ENCODE results near the gene FTSJ1. TPM values are rescaled to one million over a fixed set of nuclear protein-coding genes. Genes with fewer than 3 reads are reported as not detected.
"Not testable (repeated sequence)": the region's sequence is repeated elsewhere in the genome, so short reads cannot be mapped to it uniquely, and the experiment has no call there.

The FTSJ1 gene
- 28.0 and 29.4 TPM in 2 replicates for total RNA-seq (2014; rRNA removed; shearing (Covaris generic))

GRCh38 chrX:48475774-48476577, at the start of gene FTSJ1:
FTSJ1 (plus strand) TSS chrX:48476199; CDS start chrX:48478048, 1,849 bp downstream.
- peak; percentile 82 to 84 for DNase-seq
- no peaks in the 10 kb centered on the region for H3K27me3 ChIP-seq
- H3K9me3 ChIP-seq (replicated peaks), result no peaks in the 10 kb centered on the region
- no peaks in the 10 kb centered on the region for H3K36me3 ChIP-seq
- peak within 1 kb of the TSS; percentile 69 for H3K4me3 ChIP-seq
- peak within 1 kb of the TSS; percentile 66 for H3K27ac ChIP-seq
- H3K4me1 ChIP-seq, result no peaks in the 10 kb centered on the region

GRCh38 chrX:48427027-48427716, 48.8 kb upstream of the FTSJ1 start:
- not testable (repeated sequence) for H3K4me3 ChIP-seq; H3K27me3 ChIP-seq; H3K4me1 ChIP-seq; H3K27ac ChIP-seq; H3K9me3 ChIP-seq (replicated peaks); DNase-seq; H3K36me3 ChIP-seq

- not testable (repeated sequence) for H3K4me3 ChIP-seq; H3K36me3 ChIP-seq; H3K27me3 ChIP-seq; H3K4me1 ChIP-seq; H3K27ac ChIP-seq; DNase-seq; H3K9me3 ChIP-seq (replicated peaks)
These were observed 46.4 kb upstream of the FTSJ1 start for GRCh38 chrX:48429606-48430005.

- not testable (repeated sequence) for DNase-seq; H3K27me3 ChIP-seq; H3K4me1 ChIP-seq; H3K4me3 ChIP-seq; H3K27ac ChIP-seq; H3K36me3 ChIP-seq; H3K9me3 ChIP-seq (replicated peaks)
These were observed 45.8 kb upstream of the FTSJ1 start for GRCh38 chrX:48430166-48430565.

- H3K27me3 ChIP-seq; H3K27ac ChIP-seq; H3K36me3 ChIP-seq; H3K4me3 ChIP-seq; DNase-seq; H3K4me1 ChIP-seq; H3K9me3 ChIP-seq (replicated peaks): not testable (repeated sequence)
These were observed 42.3 kb upstream of the FTSJ1 start for GRCh38 chrX:48433713-48434112.

GRCh38 chrX:48447201-48447600, 28.8 kb upstream of the FTSJ1 start:
- not testable (repeated sequence) for H3K36me3 ChIP-seq; DNase-seq; H3K9me3 ChIP-seq (replicated peaks); H3K4me3 ChIP-seq; H3K27ac ChIP-seq; H3K27me3 ChIP-seq; H3K4me1 ChIP-seq

GRCh38 chrX:48450076-48450475, 25.9 kb upstream of the FTSJ1 start:
- DNase-seq, result no peak
- Histone ChIP-seq H3K36me3 (no peaks in the 10 kb centered on the region), H3K27ac (no peak overlapping the region), H3K9me3 (replicated peaks) (no peaks in the 10 kb centered on the region), H3K4me1 (no peaks in the 10 kb centered on the region), H3K27me3 (no peaks in the 10 kb centered on the region), H3K4me3 (no peak overlapping the region)

GRCh38 chrX:48451708-48452107, 24.3 kb upstream of the FTSJ1 start:
- Histone ChIP-seq H3K4me3 (no peak overlapping the region), H3K4me1 (no peaks in the 10 kb centered on the region), H3K36me3 (no peaks in the 10 kb centered on the region), H3K27ac (no peak overlapping the region), H3K27me3 (no peaks in the 10 kb centered on the region), H3K9me3 (replicated peaks) (no peaks in the 10 kb centered on the region)
- no peak for DNase-seq

GRCh38 chrX:48456628-48457331, 19.2 kb upstream of the FTSJ1 start:
- H3K27ac ChIP-seq, result no peak overlapping the region
- no peaks in the 10 kb centered on the region for H3K36me3 ChIP-seq
- DNase-seq, result no peak

GRCh38 chrX:48458711-48459110, 17.3 kb upstream of the FTSJ1 start:
- Histone ChIP-seq H3K4me1 (no peaks in the 10 kb centered on the region), H3K9me3 (replicated peaks) (no peaks in the 10 kb centered on the region), H3K36me3 (no peaks in the 10 kb centered on the region), H3K27me3 (no peaks in the 10 kb centered on the region), H3K27ac (no peak overlapping the region), H3K4me3 (no peak overlapping the region)
- DNase-seq, result no peak

More at GRCh38 chrX:48456628-48457331, 19.2 kb upstream of the FTSJ1 start:
- H3K4me3 ChIP-seq, result no peak overlapping the region
- no peaks in the 10 kb centered on the region for H3K4me1 ChIP-seq
- H3K27me3 ChIP-seq, result no peaks in the 10 kb centered on the region
- H3K9me3 ChIP-seq (replicated peaks), result no peaks in the 10 kb centered on the region

GRCh38 chrX:48459483-48459882, 16.5 kb upstream of the FTSJ1 start:
- Histone ChIP-seq H3K4me3 (no peak overlapping the region), H3K9me3 (replicated peaks) (no peaks in the 10 kb centered on the region), H3K27ac (no peak overlapping the region), H3K27me3 (no peaks in the 10 kb centered on the region), H3K36me3 (no peaks in the 10 kb centered on the region), H3K4me1 (no peaks in the 10 kb centered on the region)
- no peak for DNase-seq

- no peaks in the 10 kb centered on the region for H3K9me3 ChIP-seq (replicated peaks)
- no peaks in the 10 kb centered on the region for H3K4me1 ChIP-seq
- H3K4me3 ChIP-seq, result no peak overlapping the region
- H3K27me3 ChIP-seq, result no peaks in the 10 kb centered on the region
- no peaks in the 10 kb centered on the region for H3K36me3 ChIP-seq
- DNase-seq, result no peak
- H3K27ac ChIP-seq, result no peak overlapping the region
These were observed 16.0 kb upstream of the FTSJ1 start for GRCh38 chrX:48460031-48460430.

- DNase-seq, result no peak
- no peaks in the 10 kb centered on the region for H3K27me3 ChIP-seq
- no peaks in the 10 kb centered on the region for H3K9me3 ChIP-seq (replicated peaks)
- H3K36me3 ChIP-seq, result no peaks in the 10 kb centered on the region
- no peaks in the 10 kb centered on the region for H3K4me1 ChIP-seq
- H3K4me3 ChIP-seq, result no peak overlapping the region
- H3K27ac ChIP-seq, result no peak overlapping the region
These were observed 15.4 kb upstream of the FTSJ1 start for GRCh38 chrX:48460606-48461005.

GRCh38 chrX:48461830-48462229, 14.2 kb upstream of the FTSJ1 start:
- H3K4me3 ChIP-seq, result no peak overlapping the region
- H3K27me3 ChIP-seq, result no peaks in the 10 kb centered on the region
- no peak overlapping the region for H3K27ac ChIP-seq
- H3K36me3 ChIP-seq, result no peaks in the 10 kb centered on the region
- no peaks in the 10 kb centered on the region for H3K9me3 ChIP-seq (replicated peaks)
- DNase-seq, result no peak
- H3K4me1 ChIP-seq, result no peaks in the 10 kb centered on the region

GRCh38 chrX:48465336-48465933, 10.6 kb upstream of the FTSJ1 start:
- Histone ChIP-seq H3K36me3 (no peaks in the 10 kb centered on the region), H3K4me3 (no peak overlapping the region), H3K9me3 (replicated peaks) (no peaks in the 10 kb centered on the region), H3K27ac (no peak overlapping the region), H3K27me3 (no peaks in the 10 kb centered on the region), H3K4me1 (no peaks in the 10 kb centered on the region)
- no peak for DNase-seq
